ENCODE results near the gene GBF1.

GBF1 gene

DNA sequence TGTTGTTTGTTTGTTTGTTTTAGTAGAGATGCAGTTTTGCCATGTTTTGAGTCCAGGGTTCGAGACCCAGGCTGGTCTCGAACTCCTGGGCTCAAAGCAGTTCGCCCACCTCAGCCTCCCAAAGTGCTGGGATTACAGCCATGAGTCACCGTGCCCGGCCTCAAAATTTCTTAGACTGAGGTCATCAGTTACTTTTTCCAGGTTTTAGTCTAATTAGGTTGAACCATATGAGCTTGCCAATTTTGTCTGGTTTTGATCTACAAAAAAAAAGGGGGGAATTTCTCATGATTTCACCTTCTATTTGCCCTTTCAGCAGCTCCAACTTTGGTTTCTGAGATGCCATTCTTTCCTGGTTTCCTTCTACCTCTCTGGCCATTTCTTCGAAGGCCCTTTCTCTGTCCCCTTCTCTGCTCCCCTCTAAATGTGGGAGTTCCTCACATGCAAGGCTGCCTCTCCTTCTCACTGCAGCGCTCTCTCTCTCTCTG is 181.5 kb downstream of the GBF1 start:
- DNase-seq = no peak

DNA sequence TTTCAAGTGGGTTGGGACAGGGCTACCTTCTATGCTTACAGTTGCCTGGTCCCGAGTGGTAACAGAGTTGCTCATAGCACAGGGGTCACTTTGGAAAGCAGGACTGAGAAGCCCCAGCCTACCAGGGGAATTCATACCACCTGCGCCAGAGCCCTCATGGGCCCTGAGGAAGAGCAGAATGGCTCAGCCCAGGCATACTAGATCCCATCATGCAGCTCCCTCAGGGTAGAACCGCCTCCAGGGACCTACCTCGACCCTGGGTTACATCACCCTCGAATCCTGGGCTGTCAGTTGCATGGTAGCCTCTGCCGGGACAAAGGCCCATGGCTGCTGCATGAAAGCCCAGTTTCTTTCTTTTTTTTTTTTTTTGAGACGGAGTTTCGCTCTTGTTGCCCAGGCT is 184.1 kb downstream of the GBF1 start:
- no peak for DNase-seq

DNA sequence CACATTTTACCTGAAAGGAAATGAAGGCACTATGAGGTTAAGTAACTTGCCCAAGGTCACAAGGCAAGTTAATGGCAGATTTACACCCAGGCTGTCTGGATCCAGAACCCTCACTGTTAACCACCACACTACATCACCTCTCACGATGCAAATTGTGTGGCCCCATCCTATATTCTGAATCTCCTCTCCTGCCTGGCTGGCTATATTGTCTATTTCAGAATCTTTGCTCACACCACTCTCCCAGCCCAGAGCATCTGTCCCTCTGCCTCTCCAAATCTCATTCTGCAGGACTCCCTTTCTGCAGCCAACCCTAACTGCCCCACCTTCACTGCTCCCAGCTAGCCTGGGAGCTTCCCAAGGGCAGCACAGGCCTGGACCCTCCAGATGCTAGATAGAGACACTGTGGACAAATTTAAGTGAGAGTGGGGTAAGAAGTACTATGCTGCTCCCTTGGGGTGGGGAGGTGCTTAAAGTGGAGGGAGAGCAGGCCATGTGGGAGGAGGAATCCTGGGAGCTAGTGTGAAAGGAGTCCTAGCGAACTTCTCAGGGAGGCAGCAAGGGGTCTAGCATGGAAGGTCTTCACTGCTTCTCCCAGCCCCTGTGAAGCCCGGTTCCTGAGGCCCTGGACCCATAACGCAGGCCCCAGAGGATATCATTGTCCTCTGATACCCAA is 186.3 kb downstream of the GBF1 start:
- DNase-seq = no peak

Measured in DMS79 treated with DMSO at 0.1 percent for 48 hours (cell line).